ENCODE data around the gene SCYGR3. TPM values are rescaled to one million over a fixed set of nuclear protein-coding genes. Genes with fewer than 3 reads are reported as not detected.

Gene SCYGR3
- total and polyA plus RNA-seq, 2 of the 13 experiments (the other 11 are each of a cell fraction or from before 2014, with no cell fraction given), result not detected

GRCh38 chr2:227566012-227566411, 48.6 kb downstream of the SCYGR3 start:
- Histone ChIP-seq H3K79me2 (ENCODE audit: insufficient read depth, low read length) (no peaks in the 10 kb centered on the region), H3K27me3 (ENCODE audit: control insufficient read depth in 1 of 2, insufficient read depth in 2 of 2, low read length in 2 of 2) (no peaks in the 10 kb centered on the region), H3K4me3 (replicated peaks in 1 of 3; ENCODE audit: insufficient read depth in 1 of 3, low read depth in 2 of 3, low read length in 3 of 3) (no peak overlapping the region), H2AFZ (ENCODE audit: low read length) (no peak overlapping the region), H3K9ac (ENCODE audit: insufficient read depth, low read depth, low read length) (no peak overlapping the region), H3K9me3 (ENCODE audit: low read length) (no peaks in the 10 kb centered on the region), H4K20me1 (ENCODE audit: insufficient read depth, low read length) (no peaks in the 10 kb centered on the region), H3K36me3 (replicated peaks in 1 of 2; ENCODE audit: control insufficient read depth in 1 of 2, insufficient read depth in 2 of 2, low read length in 2 of 2) (no peaks in the 10 kb centered on the region), H3K27ac (ENCODE audit: extremely low read length, insufficient read depth, low read length) (no peak overlapping the region), H3K4me1 (ENCODE audit: insufficient read depth, low read length) (peaks cover 10% of the 10 kb centered on the region), H3K4me2 (ENCODE audit: low read depth, low read length) (no peak overlapping the region)
- no peak for FAIRE-seq
- peak; percentile 40 for ATAC-seq
- WGBS (ENCODE audit: low lambda C conversion rate), result 72% methylated on average over 3 of the region's 3 CpGs
- intact Hi-C loops (cut with micrococcal nuclease; ENCODE audit: unreplicated experiment), result loop anchor here (1.0 to 10.0 kb wide), 2 partner anchors 160 to 199 kb away; no protein-coding TSS in a partner anchor
- BruUV-seq (replicated peaks), result no TSS peak
- POLR2A ChIA-PET, result no interaction called here
- DNase-seq (ENCODE audit: low spot score), result no peak
- in situ Hi-C loops (cut with HindIII; ENCODE audit: extremely low pct_ligation_motif_present, low pct_unique_long_range_greater_than_20kb), result no loop called here
- CTCF ChIA-PET (ENCODE audit: low intra/inter-chr PET ratio, low total read pairs), result no interaction called here
- TF ChIP-seq POLR2G (IDR thresholded peaks at IDR 0.05; ENCODE audit: low read depth, low read length), result peak; percentile 29; the same call in 1 of the 2 replicates
- TF ChIP-seq CSRNP2 (CRISPR knock-in tag; conservative IDR thresholded peaks at IDR 0.05; ENCODE audit: low read depth), result no peak

GRCh38 chr2:227565080-227565479, 49.6 kb downstream of the SCYGR3 start:
- no peak; the same call in 2 of the 3 replicates for ATAC-seq
- intact Hi-C loops (cut with micrococcal nuclease; ENCODE audit: unreplicated experiment), result loop anchor here (10.0 kb wide), 1 partner anchor 200 kb away; no protein-coding TSS in a partner anchor
- BruUV-seq (replicated peaks), result no TSS peak
- no peaks in the 10 kb centered on the region for H3K79me2 ChIP-seq (ENCODE audit: insufficient read depth, low read length)
- H3K27ac ChIP-seq (ENCODE audit: extremely low read length, insufficient read depth, low read length), result no peak overlapping the region
- peaks cover 10% of the 10 kb centered on the region for H3K4me1 ChIP-seq (ENCODE audit: insufficient read depth, low read length)
- H3K36me3 ChIP-seq (replicated peaks in 1 of 2; ENCODE audit: control insufficient read depth in 1 of 2, insufficient read depth in 2 of 2, low read length in 2 of 2), result no peaks in the 10 kb centered on the region
- in situ Hi-C loops (cut with HindIII; ENCODE audit: extremely low pct_ligation_motif_present, low pct_unique_long_range_greater_than_20kb), result no loop called here
- no peak overlapping the region for H3K4me3 ChIP-seq (replicated peaks in 1 of 3; ENCODE audit: insufficient read depth in 1 of 3, low read depth in 2 of 3, low read length in 3 of 3)
- ChIA-PET CTCF (ENCODE audit: low intra/inter-chr PET ratio, low total read pairs) (no interaction called here), POLR2A (no interaction called here)
- H4K20me1 ChIP-seq (ENCODE audit: insufficient read depth, low read length), result no peaks in the 10 kb centered on the region
- TF ChIP-seq RBM22 (optimal IDR thresholded peaks at IDR 0.05; ENCODE audit: low read length) (peak; percentile 91), ZNF264 (CRISPR knock-in tag; IDR thresholded peaks at IDR 0.05) (no peak)
- no peak for DNase-seq (ENCODE audit: low spot score)
- no peak overlapping the region for H3K9ac ChIP-seq (ENCODE audit: insufficient read depth, low read depth, low read length)
- H3K4me2 ChIP-seq (ENCODE audit: low read depth, low read length), result no peak overlapping the region
- WGBS (ENCODE audit: low lambda C conversion rate), result 96% methylated on average over 1 of the region's 1 CpG
- H3K27me3 ChIP-seq (ENCODE audit: control insufficient read depth in 1 of 2, insufficient read depth in 2 of 2, low read length in 2 of 2), result no peaks in the 10 kb centered on the region
- H2AFZ ChIP-seq (ENCODE audit: low read length), result no peak overlapping the region
- H3K9me3 ChIP-seq (ENCODE audit: low read length), result no peaks in the 10 kb centered on the region
- no peak for FAIRE-seq

Other genes starting within 250 kb of the SCYGR3 start
- not detected in 2 replicates for gene TM4SF20, start 235.5 kb downstream of the SCYGR3 start, total RNA-seq (2016; rRNA removed; fragmentation: Illumina TruSeq; extraction: Trizol)
- gene TM4SF20, start 235.5 kb downstream of the SCYGR3 start, polyA plus RNA-seq (2011; rRNA removed), result not detected in 2 replicates
- gene SCYGR1, start 226.9 kb downstream of the SCYGR3 start, total RNA-seq (2016; rRNA removed; fragmentation: Illumina TruSeq; extraction: Trizol), result not detected in 2 replicates
- gene SCYGR1, start 226.9 kb downstream of the SCYGR3 start, polyA plus RNA-seq (2011; rRNA removed), result not detected in 2 replicates
- gene AGFG1, start 142.7 kb downstream of the SCYGR3 start, total RNA-seq (2016; rRNA removed; fragmentation: Illumina TruSeq; extraction: Trizol), result 145 and 187 TPM in 2 replicates
- 133 and 168 TPM in 2 replicates for gene AGFG1, start 142.7 kb downstream of the SCYGR3 start, polyA plus RNA-seq (2011; rRNA removed)
- not detected in 2 replicates for gene SCYGR2, start 15.9 kb downstream of the SCYGR3 start, total RNA-seq (2016; rRNA removed; fragmentation: Illumina TruSeq; extraction: Trizol)
- gene SCYGR2, start 15.9 kb downstream of the SCYGR3 start, polyA plus RNA-seq (2011; rRNA removed), result not detected in 2 replicates
- gene SCYGR4, start 2.7 kb upstream of the SCYGR3 start, total RNA-seq (2016; rRNA removed; fragmentation: Illumina TruSeq; extraction: Trizol), result not detected in 2 replicates
- not detected in 2 replicates for gene SCYGR4, start 2.7 kb upstream of the SCYGR3 start, polyA plus RNA-seq (2011; rRNA removed)
- not detected in 2 replicates for gene SCYGR5, start 52.0 kb upstream of the SCYGR3 start, total RNA-seq (2016; rRNA removed; fragmentation: Illumina TruSeq; extraction: Trizol)
- gene SCYGR5, start 52.0 kb upstream of the SCYGR3 start, polyA plus RNA-seq (2011; rRNA removed), result not detected in 2 replicates
- 1.7 and 2.3 TPM in 2 replicates for gene SLC19A3, start 103.2 kb upstream of the SCYGR3 start, total RNA-seq (2016; rRNA removed; fragmentation: Illumina TruSeq; extraction: Trizol)
- 3.4 and 5.2 TPM in 2 replicates for gene SLC19A3, start 103.2 kb upstream of the SCYGR3 start, polyA plus RNA-seq (2011; rRNA removed)
- not detected in 2 replicates for gene SCYGR6, start 109.9 kb upstream of the SCYGR3 start, total RNA-seq (2016; rRNA removed; fragmentation: Illumina TruSeq; extraction: Trizol)
- not detected in 2 replicates for gene SCYGR6, start 109.9 kb upstream of the SCYGR3 start, polyA plus RNA-seq (2011; rRNA removed)
- not detected in 2 replicates for gene SCYGR7, start 113.5 kb upstream of the SCYGR3 start, total RNA-seq (2016; rRNA removed; fragmentation: Illumina TruSeq; extraction: Trizol)
- gene SCYGR7, start 113.5 kb upstream of the SCYGR3 start, polyA plus RNA-seq (2011; rRNA removed), result not detected in 2 replicates
- gene SCYGR8, start 131.1 kb upstream of the SCYGR3 start, total RNA-seq (2016; rRNA removed; fragmentation: Illumina TruSeq; extraction: Trizol), result not detected in 2 replicates
- not detected in 2 replicates for gene SCYGR8, start 131.1 kb upstream of the SCYGR3 start, polyA plus RNA-seq (2011; rRNA removed)
- gene CCL20, start 199.0 kb upstream of the SCYGR3 start, total RNA-seq (2016; rRNA removed; fragmentation: Illumina TruSeq; extraction: Trizol), result 136 and 223 TPM in 2 replicates
- gene CCL20, start 199.0 kb upstream of the SCYGR3 start, polyA plus RNA-seq (2011; rRNA removed), result 811 and 903 TPM in 2 replicates